Right lobe of liver (tissue), 4 donors: ENCODE results near the gene MAP7D1.

Experiments used
- CTCF ChIP-seq, 4 donors: fragments of 200-600 bp in 3 of 4; fragments of 450-650 bp in 1 of 4; IDR thresholded peaks; one replicate each; pipeline versions ENCODE4 v1.5.1 to v1.8.0; 2016 to 2022; ENCODE audit warnings: antibody characterized with exemption in 4 of 4, mild to moderate bottlenecking in 2 of 4
- POLR2A ChIP-seq: fragments of 450-650 bp; IDR thresholded peaks from one replicate; pipeline ENCODE4 v1.6.1; 2017; ENCODE audit warnings: antibody characterized with exemption, mild to moderate bottlenecking
- donor health status: DM: no; HTN: no; CAD: no.
- donor health status: DM: no; HTN: no; CAD: no.
- donor health status: DM: no; HTN: yes; CAD: no.

GRCh38 chr1:36155408-36156328 is at the start of gene MAP7D1:
- TF ChIP-seq CTCF (IDR thresholded peaks at IDR 0.05) (no peak), POLR2A (peak; percentile 67)
